ENCODE measurements around the gene ALK.

Gene ALK

GRCh38 chr2:29370173-29370572 is 551.2 kb downstream of the ALK start:
- H3K9me3 ChIP-seq (ENCODE audit: control insufficient read depth, low read length) = no peaks in the 10 kb centered on the region
- H3K4me3 ChIP-seq (ENCODE audit: insufficient read depth, low read depth, low read length, poor library complexity, severe bottlenecking) = no peak overlapping the region
- no peaks in the 10 kb centered on the region for H3K36me3 ChIP-seq (ENCODE audit: control insufficient read depth, insufficient read depth, low read length)
- H3K4me1 ChIP-seq (ENCODE audit: control insufficient read depth, insufficient read depth, low read length, poor library complexity, severe bottlenecking) = no peaks in the 10 kb centered on the region
- H3K27me3 ChIP-seq (replicated peaks; ENCODE audit: control insufficient read depth, insufficient read depth, low read length, poor library complexity, severe bottlenecking) = no peaks in the 10 kb centered on the region
- DNase-seq = no peak
- H3K27ac ChIP-seq (ENCODE audit: insufficient read depth, low read length, poor library complexity, severe bottlenecking) = no peak overlapping the region

GRCh38 chr2:29368659-29369040 is 552.7 kb downstream of the ALK start:
- H3K36me3 ChIP-seq (ENCODE audit: control insufficient read depth, insufficient read depth, low read length) = no peaks in the 10 kb centered on the region
- no peak overlapping the region for H3K27ac ChIP-seq (ENCODE audit: insufficient read depth, low read length, poor library complexity, severe bottlenecking)
- no peaks in the 10 kb centered on the region for H3K4me1 ChIP-seq (ENCODE audit: control insufficient read depth, insufficient read depth, low read length, poor library complexity, severe bottlenecking)
- H3K9me3 ChIP-seq (ENCODE audit: control insufficient read depth, low read length) = no peaks in the 10 kb centered on the region
- no peak for DNase-seq
- H3K4me3 ChIP-seq (ENCODE audit: insufficient read depth, low read depth, low read length, poor library complexity, severe bottlenecking) = no peak overlapping the region
- H3K27me3 ChIP-seq (replicated peaks; ENCODE audit: control insufficient read depth, insufficient read depth, low read length, poor library complexity, severe bottlenecking) = no peaks in the 10 kb centered on the region

GRCh38 chr2:29367986-29368658 is 553.3 kb downstream of the ALK start:
- Histone ChIP-seq H3K27me3 (replicated peaks; ENCODE audit: control insufficient read depth, insufficient read depth, low read length, poor library complexity, severe bottlenecking) (no peaks in the 10 kb centered on the region), H3K4me1 (ENCODE audit: control insufficient read depth, insufficient read depth, low read length, poor library complexity, severe bottlenecking) (no peaks in the 10 kb centered on the region), H3K27ac (ENCODE audit: insufficient read depth, low read length, poor library complexity, severe bottlenecking) (no peak overlapping the region), H3K4me3 (ENCODE audit: insufficient read depth, low read depth, low read length, poor library complexity, severe bottlenecking) (no peak overlapping the region), H3K36me3 (ENCODE audit: control insufficient read depth, insufficient read depth, low read length) (no peaks in the 10 kb centered on the region), H3K9me3 (ENCODE audit: control insufficient read depth, low read length) (no peaks in the 10 kb centered on the region)
- no peak for DNase-seq

- no peaks in the 10 kb centered on the region for H3K9me3 ChIP-seq (ENCODE audit: control insufficient read depth, low read length)
Observed at GRCh38 chr2:29363111-29363510, 558.3 kb downstream of the ALK start.

GRCh38 chr2:29361231-29361630 is 560.2 kb downstream of the ALK start:
- Histone ChIP-seq H3K27ac (ENCODE audit: insufficient read depth, low read length, poor library complexity, severe bottlenecking) (no peak overlapping the region), H3K27me3 (replicated peaks; ENCODE audit: control insufficient read depth, insufficient read depth, low read length, poor library complexity, severe bottlenecking) (no peaks in the 10 kb centered on the region), H3K9me3 (ENCODE audit: control insufficient read depth, low read length) (no peaks in the 10 kb centered on the region), H3K4me1 (ENCODE audit: control insufficient read depth, insufficient read depth, low read length, poor library complexity, severe bottlenecking) (no peaks in the 10 kb centered on the region), H3K36me3 (ENCODE audit: control insufficient read depth, insufficient read depth, low read length) (no peaks in the 10 kb centered on the region), H3K4me3 (ENCODE audit: insufficient read depth, low read depth, low read length, poor library complexity, severe bottlenecking) (no peak overlapping the region)
- DNase-seq = no peak

More at GRCh38 chr2:29363111-29363510, 558.3 kb downstream of the ALK start:
- no peak overlapping the region for H3K4me3 ChIP-seq (ENCODE audit: insufficient read depth, low read depth, low read length, poor library complexity, severe bottlenecking)
- no peak overlapping the region for H3K27ac ChIP-seq (ENCODE audit: insufficient read depth, low read length, poor library complexity, severe bottlenecking)
- H3K27me3 ChIP-seq (replicated peaks; ENCODE audit: control insufficient read depth, insufficient read depth, low read length, poor library complexity, severe bottlenecking) = no peaks in the 10 kb centered on the region
- H3K4me1 ChIP-seq (ENCODE audit: control insufficient read depth, insufficient read depth, low read length, poor library complexity, severe bottlenecking) = no peaks in the 10 kb centered on the region
- no peak for DNase-seq
- no peaks in the 10 kb centered on the region for H3K36me3 ChIP-seq (ENCODE audit: control insufficient read depth, insufficient read depth, low read length)

GRCh38 chr2:29360016-29360784 is 561.2 kb downstream of the ALK start:
- H3K4me3 ChIP-seq (ENCODE audit: insufficient read depth, low read depth, low read length, poor library complexity, severe bottlenecking) = no peak overlapping the region
- H3K27me3 ChIP-seq (replicated peaks; ENCODE audit: control insufficient read depth, insufficient read depth, low read length, poor library complexity, severe bottlenecking) = no peaks in the 10 kb centered on the region
- H3K27ac ChIP-seq (ENCODE audit: insufficient read depth, low read length, poor library complexity, severe bottlenecking) = no peak overlapping the region
- H3K36me3 ChIP-seq (ENCODE audit: control insufficient read depth, insufficient read depth, low read length) = no peaks in the 10 kb centered on the region
- H3K4me1 ChIP-seq (ENCODE audit: control insufficient read depth, insufficient read depth, low read length, poor library complexity, severe bottlenecking) = no peaks in the 10 kb centered on the region
- no peaks in the 10 kb centered on the region for H3K9me3 ChIP-seq (ENCODE audit: control insufficient read depth, low read length)
- DNase-seq = no peak

- H3K4me3 ChIP-seq (ENCODE audit: insufficient read depth, low read depth, low read length, poor library complexity, severe bottlenecking) = no peak overlapping the region
- H3K4me1 ChIP-seq (ENCODE audit: control insufficient read depth, insufficient read depth, low read length, poor library complexity, severe bottlenecking) = no peaks in the 10 kb centered on the region
- no peaks in the 10 kb centered on the region for H3K27me3 ChIP-seq (replicated peaks; ENCODE audit: control insufficient read depth, insufficient read depth, low read length, poor library complexity, severe bottlenecking)
- no peak overlapping the region for H3K27ac ChIP-seq (ENCODE audit: insufficient read depth, low read length, poor library complexity, severe bottlenecking)
- no peaks in the 10 kb centered on the region for H3K36me3 ChIP-seq (ENCODE audit: control insufficient read depth, insufficient read depth, low read length)
- H3K9me3 ChIP-seq (ENCODE audit: control insufficient read depth, low read length) = no peaks in the 10 kb centered on the region
- DNase-seq = no peak
Observed at GRCh38 chr2:29353403-29353991, 567.9 kb downstream of the ALK start.

GRCh38 chr2:29351916-29352591 is 569.3 kb downstream of the ALK start:
- no peak overlapping the region for H3K27ac ChIP-seq (ENCODE audit: insufficient read depth, low read length, poor library complexity, severe bottlenecking)
- no peaks in the 10 kb centered on the region for H3K4me1 ChIP-seq (ENCODE audit: control insufficient read depth, insufficient read depth, low read length, poor library complexity, severe bottlenecking)
- H3K27me3 ChIP-seq (replicated peaks; ENCODE audit: control insufficient read depth, insufficient read depth, low read length, poor library complexity, severe bottlenecking) = no peaks in the 10 kb centered on the region
- no peak for DNase-seq
- no peaks in the 10 kb centered on the region for H3K36me3 ChIP-seq (ENCODE audit: control insufficient read depth, insufficient read depth, low read length)
- H3K9me3 ChIP-seq (ENCODE audit: control insufficient read depth, low read length) = no peaks in the 10 kb centered on the region
- H3K4me3 ChIP-seq (ENCODE audit: insufficient read depth, low read depth, low read length, poor library complexity, severe bottlenecking) = no peak overlapping the region

GRCh38 chr2:29351248-29351647 is 570.1 kb downstream of the ALK start:
- no peak overlapping the region for H3K27ac ChIP-seq (ENCODE audit: insufficient read depth, low read length, poor library complexity, severe bottlenecking)
- DNase-seq = no peak
- no peaks in the 10 kb centered on the region for H3K9me3 ChIP-seq (ENCODE audit: control insufficient read depth, low read length)
- no peaks in the 10 kb centered on the region for H3K36me3 ChIP-seq (ENCODE audit: control insufficient read depth, insufficient read depth, low read length)
- H3K4me3 ChIP-seq (ENCODE audit: insufficient read depth, low read depth, low read length, poor library complexity, severe bottlenecking) = no peak overlapping the region
- H3K4me1 ChIP-seq (ENCODE audit: control insufficient read depth, insufficient read depth, low read length, poor library complexity, severe bottlenecking) = no peaks in the 10 kb centered on the region
- H3K27me3 ChIP-seq (replicated peaks; ENCODE audit: control insufficient read depth, insufficient read depth, low read length, poor library complexity, severe bottlenecking) = no peaks in the 10 kb centered on the region

Measured in effector memory CD4-positive, alpha-beta T cell (primary cell).